Measurements from ENCODE around the gene RERE. TPM values are rescaled to one million over a fixed set of nuclear protein-coding genes. Genes with fewer than 3 reads are reported as not detected.
"Not testable (repeated sequence)": the region's sequence is repeated elsewhere in the genome, so short reads cannot be mapped to it uniquely, and the experiment has no call there.

Gene RERE
- polyA plus RNA-seq, 4 donors = 142 to 184 (median 145) TPM

DNA sequence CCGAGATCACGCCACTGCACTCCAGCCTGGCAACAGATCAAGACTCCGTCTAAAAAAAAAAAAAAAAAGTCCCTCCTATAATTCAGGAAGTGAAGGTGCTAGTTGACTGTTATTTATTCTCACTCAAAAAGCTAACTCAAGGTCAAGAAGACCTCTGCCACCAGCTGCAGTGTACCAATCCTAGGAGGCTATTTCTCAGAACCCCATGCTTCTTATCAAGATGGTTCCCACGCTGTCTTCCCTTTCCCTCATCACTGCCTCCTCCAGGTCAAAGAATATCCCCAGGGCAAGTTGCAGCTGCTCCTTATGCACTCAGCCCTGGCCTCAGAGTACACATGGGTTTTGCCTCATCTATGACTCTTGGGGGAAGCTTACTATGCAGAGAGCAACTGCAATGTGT lies 53.6 kb downstream of the RERE start:
- no peak for DNase-seq (ENCODE audit: low read depth in 4 of 4, low spot score in 3 of 4)

DNA sequence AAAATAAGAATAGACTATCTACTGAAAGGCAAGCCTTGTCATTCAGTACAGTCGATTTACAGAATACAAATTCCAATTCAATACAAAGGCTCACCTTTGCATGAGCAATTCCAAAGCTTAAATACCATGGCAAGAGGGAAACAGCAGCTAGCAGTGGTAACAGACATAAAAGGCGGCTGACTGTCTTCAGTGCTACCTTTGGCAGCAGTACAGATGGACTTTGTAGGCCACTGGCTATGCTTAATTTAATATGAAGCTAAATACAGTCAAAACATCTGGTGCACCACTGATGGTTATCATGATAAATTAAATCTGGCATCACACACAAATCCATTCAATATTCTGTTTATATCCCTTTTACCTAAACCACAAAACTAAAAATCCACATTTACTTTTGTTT lies 62.4 kb downstream of the RERE start:
- DNase-seq (ENCODE audit: low read depth in 4 of 4, low spot score in 3 of 4) = no peak

GRCh38 chr1:8754247-8754650 lies 63.2 kb downstream of the RERE start:
- DNase-seq (ENCODE audit: low read depth in 4 of 4, low spot score in 3 of 4) = no peak

- DNase-seq (ENCODE audit: low read depth in 4 of 4, low spot score in 3 of 4) = no peak
Measured at GRCh38 chr1:8753736-8754135, 63.7 kb downstream of the RERE start.

DNA sequence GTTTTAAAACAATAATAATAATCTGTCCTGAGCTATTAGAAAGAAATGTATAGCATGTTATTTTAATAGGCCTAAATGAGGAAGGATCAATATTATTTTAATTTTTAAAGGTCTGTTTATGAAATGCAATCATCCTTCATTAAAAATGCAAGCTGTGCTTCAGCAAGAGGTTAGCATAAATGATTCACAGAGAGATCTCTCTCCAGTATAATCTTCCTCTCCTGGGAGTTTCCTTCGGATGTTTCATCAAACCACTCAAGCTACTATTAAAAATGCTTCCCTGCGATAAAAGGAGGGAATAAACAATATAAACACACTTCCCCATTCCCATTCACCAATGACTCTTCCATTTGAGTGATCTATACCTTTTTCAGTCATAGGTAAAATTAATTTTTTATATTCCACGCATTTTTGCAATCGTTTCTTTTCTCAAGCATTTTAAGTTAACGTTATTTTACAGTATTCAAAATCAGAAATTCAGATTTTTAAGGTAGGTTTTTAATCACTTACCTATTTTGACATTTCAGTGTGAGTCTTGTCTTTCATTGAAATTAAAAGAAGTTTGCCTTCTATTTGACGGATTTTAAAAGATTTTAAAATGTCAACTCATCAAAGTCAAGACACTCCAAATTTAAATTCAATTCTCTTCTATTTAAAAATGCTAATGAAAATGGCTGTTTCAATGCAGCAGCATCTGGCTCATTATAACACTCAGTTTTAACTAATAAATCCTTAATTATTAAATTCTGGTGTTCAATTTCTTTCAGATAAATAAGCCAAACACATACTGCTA lies 64.3 kb downstream of the RERE start:
- DNase-seq (ENCODE audit: low read depth in 4 of 4, low spot score in 3 of 4) = no peak

DNA sequence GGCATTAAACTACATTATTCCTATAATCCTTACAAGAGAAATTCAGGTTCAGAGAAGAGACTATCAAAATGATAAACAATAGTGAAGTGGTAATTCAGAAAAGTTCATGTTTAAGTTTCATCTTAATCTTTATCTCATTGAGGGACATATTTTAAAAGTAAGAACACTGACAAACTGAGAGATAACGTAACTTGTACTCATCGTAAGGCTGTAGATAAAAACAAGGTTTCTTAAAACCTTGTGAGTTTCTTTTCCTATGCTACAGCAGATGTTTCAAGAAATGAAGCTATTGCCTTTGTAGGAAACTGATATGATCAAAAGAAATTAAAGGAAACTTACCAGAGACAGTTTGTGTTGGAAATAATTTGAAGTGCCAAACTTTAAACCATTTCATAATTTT lies 65.0 kb downstream of the RERE start:
- no peak for DNase-seq (ENCODE audit: low read depth in 4 of 4, low spot score in 3 of 4)

GRCh38 chr1:8751984-8752383 lies 65.5 kb downstream of the RERE start:
- no peak for DNase-seq (ENCODE audit: low read depth in 4 of 4, low spot score in 3 of 4)

DNA sequence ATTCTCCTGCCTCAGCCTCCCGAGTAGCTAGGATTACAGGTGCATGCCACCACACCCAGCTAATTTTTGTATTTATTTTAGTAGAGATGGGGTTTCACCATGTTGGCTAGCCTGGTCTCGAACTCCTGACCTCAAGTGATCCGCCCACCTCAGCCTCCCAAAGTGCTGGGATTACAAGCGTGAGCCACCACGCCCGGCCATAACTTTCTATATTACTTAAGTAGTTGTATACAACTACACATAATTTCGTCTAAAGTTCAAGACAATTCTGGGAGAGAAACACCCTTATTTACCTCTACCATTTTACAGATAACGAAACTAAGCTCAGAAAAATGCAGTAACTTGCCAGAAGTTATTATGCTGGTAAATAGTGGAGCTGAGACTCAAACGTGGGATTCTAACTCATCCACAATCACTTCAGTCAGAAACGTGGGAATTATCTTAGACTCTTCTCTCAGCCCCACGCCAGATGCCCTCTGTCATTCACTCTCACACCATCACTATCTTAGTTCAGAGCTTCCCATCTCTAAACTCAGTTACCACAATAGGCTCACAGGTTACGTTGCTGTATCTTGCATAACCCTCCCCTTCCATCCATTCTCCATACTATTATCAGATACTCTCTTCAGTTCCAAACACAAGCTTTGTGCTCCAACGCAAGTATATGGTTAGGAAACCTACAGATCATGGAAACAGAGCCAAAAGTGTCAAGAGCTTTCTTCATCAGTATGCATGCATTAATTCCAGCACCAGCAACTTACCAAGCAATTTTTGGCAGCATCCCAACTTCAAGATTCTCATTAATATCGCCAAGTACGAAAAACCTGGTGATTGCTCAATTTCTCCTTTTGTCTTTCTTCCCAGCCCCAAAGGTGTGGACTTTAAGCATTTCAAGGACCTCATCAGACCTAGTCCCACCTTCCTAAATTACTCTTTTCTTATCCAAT lies 69.3 kb downstream of the RERE start:
- no peak for DNase-seq (ENCODE audit: low read depth in 4 of 4, low spot score in 3 of 4)

DNA sequence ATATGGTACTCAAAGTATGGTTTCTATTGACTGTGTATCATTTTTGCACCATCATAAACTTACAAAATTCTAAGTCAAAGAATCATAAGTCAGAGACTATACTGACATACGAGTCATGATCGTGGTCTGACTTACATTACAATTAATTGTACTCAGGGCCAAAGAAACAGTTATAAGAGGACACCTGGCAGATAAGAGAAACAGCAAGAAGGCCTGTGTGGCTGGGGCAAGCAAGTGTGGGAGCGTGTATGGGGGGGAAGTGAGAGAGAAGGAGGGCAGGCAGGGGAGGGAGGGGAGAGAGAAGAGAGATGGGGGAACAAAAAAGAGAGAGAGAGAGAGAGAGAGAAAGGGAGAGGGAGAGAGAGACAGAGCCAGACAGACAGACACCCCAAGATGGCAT lies 70.9 kb downstream of the RERE start:
- DNase-seq (ENCODE audit: low read depth in 4 of 4, low spot score in 3 of 4) = no peak

DNA sequence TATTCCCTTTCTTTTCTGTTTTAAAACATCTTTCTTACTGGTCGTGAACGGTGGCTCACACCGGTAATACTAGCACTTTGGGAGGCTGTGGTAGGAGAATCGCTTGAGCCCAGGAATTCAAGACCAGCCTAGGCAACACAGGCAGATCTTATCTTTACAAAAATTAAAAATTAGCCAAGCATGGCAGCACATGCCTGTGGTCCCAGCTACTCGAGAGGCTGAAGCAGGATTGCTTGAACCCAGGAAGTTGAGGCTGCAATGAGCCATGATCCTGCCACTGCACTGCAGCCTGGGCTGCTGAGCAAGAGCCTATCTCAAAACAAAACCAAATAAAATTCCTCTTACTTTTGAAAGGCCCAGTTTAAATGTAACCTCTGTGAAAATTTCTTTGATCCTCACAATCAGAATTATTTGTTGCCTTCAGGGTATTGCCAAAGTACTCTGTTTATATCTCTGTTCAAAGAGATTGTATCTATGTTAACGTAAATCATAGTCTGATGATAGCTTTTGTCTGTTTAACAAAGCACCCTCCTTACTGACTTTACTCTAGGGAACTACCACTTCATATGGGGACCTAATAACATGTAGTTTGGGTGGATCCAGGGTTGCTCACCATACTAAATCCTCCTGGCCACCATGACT lies 71.6 kb downstream of the RERE start:
- DNase-seq (ENCODE audit: low read depth in 4 of 4, low spot score in 3 of 4) = no peak

GRCh38 chr1:8745346-8745745 lies 72.1 kb downstream of the RERE start:
- DNase-seq (ENCODE audit: low read depth in 4 of 4, low spot score in 3 of 4) = no peak

DNA sequence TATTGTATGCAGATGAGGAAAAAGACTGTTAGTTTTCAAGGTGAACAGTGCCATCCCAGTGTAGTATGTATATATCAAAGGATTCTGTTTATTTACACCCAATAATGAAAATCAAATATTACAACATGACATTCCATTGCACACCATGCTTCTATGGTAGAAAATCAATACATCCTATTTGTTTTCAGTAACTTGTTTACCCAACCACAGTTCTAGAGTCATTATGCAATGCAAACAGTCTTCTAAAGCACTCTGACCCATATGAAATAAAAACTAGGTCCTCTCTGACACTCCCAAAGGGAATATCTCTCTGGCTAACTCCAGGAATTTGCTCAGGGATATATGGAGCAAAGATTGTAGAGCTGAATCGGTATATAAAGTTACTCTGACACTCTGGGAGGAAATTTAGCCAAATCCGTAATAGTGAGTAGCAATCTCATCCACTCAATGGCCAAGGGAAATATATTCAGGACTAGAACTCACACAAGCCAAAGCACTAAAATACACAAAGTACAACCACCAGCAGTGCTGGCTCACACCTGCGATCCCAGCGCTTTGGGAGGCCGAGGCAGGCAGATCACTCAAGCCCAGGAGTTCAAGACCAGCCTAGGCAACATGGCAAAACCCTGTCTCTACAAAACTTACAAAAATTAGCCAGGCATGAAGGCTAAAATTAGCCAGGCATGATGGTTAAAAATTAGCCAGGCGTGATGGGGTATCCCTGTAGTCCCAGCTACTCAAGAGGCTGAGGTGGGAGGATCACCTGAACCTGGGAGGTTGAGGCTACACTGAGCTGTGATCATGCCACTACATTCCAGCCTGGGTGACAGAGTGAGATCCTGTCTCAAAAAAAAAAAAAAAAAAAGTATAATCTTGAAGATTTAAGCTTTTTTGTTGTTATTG lies 75.2 kb downstream of the RERE start:
- DNase-seq (ENCODE audit: low read depth in 4 of 4, low spot score in 3 of 4) = no peak

GRCh38 chr1:8740034-8740449 lies 77.4 kb downstream of the RERE start:
- no peak for DNase-seq (ENCODE audit: low read depth in 4 of 4, low spot score in 3 of 4)

- DNase-seq (ENCODE audit: low read depth in 4 of 4, low spot score in 3 of 4) = no peak
Measured at GRCh38 chr1:8739377-8739776, 78.1 kb downstream of the RERE start.

GRCh38 chr1:8736927-8737326 lies 80.5 kb downstream of the RERE start:
- no peak for DNase-seq (ENCODE audit: low read depth in 4 of 4, low spot score in 3 of 4)

- DNase-seq (ENCODE audit: low read depth in 4 of 4, low spot score in 3 of 4) = no peak
Measured at GRCh38 chr1:8733484-8733883, 84.0 kb downstream of the RERE start.

- DNase-seq (ENCODE audit: low read depth in 4 of 4, low spot score in 3 of 4) = no peak
Measured at GRCh38 chr1:8731162-8731561, 86.3 kb downstream of the RERE start.

DNA sequence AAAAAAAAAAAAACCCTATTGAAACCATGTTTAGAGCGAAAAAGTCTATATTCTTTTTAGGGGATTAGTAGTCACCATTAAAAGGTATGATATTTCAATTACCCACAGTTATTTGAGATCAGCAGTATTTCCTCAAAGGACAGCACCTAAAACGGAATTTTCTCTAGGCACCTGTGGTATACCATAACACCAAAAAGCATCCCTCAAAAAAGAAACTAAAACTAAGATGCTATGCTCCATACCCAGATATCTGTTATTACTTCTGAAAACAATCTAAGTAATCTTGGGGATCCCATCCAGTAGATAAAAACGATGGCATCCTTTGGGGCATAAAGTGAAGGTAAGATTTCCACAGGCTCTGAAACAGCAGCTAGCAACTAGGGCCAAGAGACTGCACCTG lies 89.0 kb downstream of the RERE start:
- no peak for DNase-seq (ENCODE audit: low read depth in 4 of 4, low spot score in 3 of 4)

DNA sequence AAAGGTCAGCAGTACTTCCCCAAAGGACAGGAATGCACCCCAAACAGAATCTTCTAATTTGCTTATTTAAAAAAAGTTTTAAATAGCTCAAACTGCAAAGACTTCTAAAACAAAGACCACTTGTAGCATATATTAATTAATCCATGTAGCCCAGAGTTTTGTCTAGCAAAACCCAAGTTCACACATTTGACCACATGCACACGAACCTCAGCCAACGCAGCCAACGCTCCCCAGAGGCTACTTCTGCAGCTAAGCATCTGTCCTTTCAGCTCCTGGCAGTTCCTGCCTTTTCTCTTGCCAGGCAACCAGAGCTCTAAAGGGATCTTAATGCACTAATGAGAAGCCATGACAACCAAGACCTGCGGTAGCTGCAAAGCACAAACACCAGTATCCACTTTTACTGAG lies 89.6 kb downstream of the RERE start:
- no peak for DNase-seq (ENCODE audit: low read depth in 4 of 4, low spot score in 3 of 4)

GRCh38 chr1:8727316-8727715 lies 90.1 kb downstream of the RERE start:
- not testable (repeated sequence) for DNase-seq (ENCODE audit: low read depth in 4 of 4, low spot score in 3 of 4)
